Uterus (tissue), 2 donors: ENCODE measurements around the gene DLGAP1.

ENCODE experiments used
- CTCF ChIP-seq, 4 experiments: fragments of 200-600 bp in 2 of 4; fragments of 450-650 bp in 2 of 4; sonication (generic) in 2 of 4; IDR thresholded peaks; one replicate each; pipeline ENCODE4 v1.5.1; 2016 to 2019; ENCODE audit warnings: antibody characterized with exemption in 4 of 4, mild to moderate bottlenecking in 2 of 4, moderate library complexity in 1 of 4
- POLR2A ChIP-seq, 2 donors: fragments of 450-650 bp; IDR thresholded peaks; one replicate each; pipeline ENCODE4 v1.6.1; 2016; ENCODE audit warnings: antibody characterized with exemption in 2 of 2, mild to moderate bottlenecking in 1 of 2, moderate library complexity in 1 of 2

GRCh38 chr18:3620146-3621119, 834.7 kb downstream of the DLGAP1 start:
- TF ChIP-seq CTCF (IDR thresholded peaks at IDR 0.05) (no peak), POLR2A (IDR thresholded peaks at IDR 0.05) (no peak)
